Mucosa of descending colon (tissue), 3 donors: Measurements from ENCODE around the gene PLSCR3. TPM values are rescaled to one million over a fixed set of nuclear protein-coding genes. Genes with fewer than 3 reads are reported as not detected.
"Not testable (repeated sequence)": the region's sequence is repeated elsewhere in the genome, so short reads cannot be mapped to it uniquely, and the experiment has no call there.

Source experiments
- ATAC-seq: fragments of 200-7000 bp; cut with Tn5 transposase; one replicate; pipeline ENCODE4 v1.9.1; 2020; ENCODE audit warnings: mild to moderate bottlenecking, moderate library complexity
- DNase-seq, 3 donors: peaks; one replicate each; pipeline ENCODE4 v3.0.0-alpha.2; 2020
- H3K36me3 ChIP-seq: fragments of 200-600 bp; one replicate; pipeline ENCODE4 v1.8.0; 2021; ENCODE audit warnings: low read depth, mild to moderate bottlenecking
- H3K4me1 ChIP-seq: fragments of 200-600 bp; one replicate; pipeline ENCODE4 v1.8.0; 2021; ENCODE audit warnings: low read depth, mild to moderate bottlenecking
- H3K4me3 ChIP-seq: fragments of 200-600 bp; one replicate; pipeline ENCODE4 v1.8.0; 2021; ENCODE audit warnings: mild to moderate bottlenecking
- H3K9me3 ChIP-seq: fragments of 200-600 bp; one replicate; pipeline ENCODE4 v1.8.0; 2021; ENCODE audit warnings: mild to moderate bottlenecking
- CTCF ChIP-seq: fragments of 200-600 bp; IDR thresholded peaks from one replicate; pipeline ENCODE4 v1.8.0; 2022; ENCODE audit warnings: antibody characterized with exemption, mild to moderate bottlenecking
- intact Hi-C, 2 donors: fragments of 100-400 bp; cut with DNase I in 1 of 2; cut with micrococcal nuclease in 1 of 2; formaldehyde crosslinking; loops; one replicate each; pipeline versions ENCODE4 v1.11.0 to v1.11.1; 2022; cut with DNase I, micrococcal nuclease
- total RNA-seq, 3 donors: library from RNA; stranded (reverse); fragmentation: NEBNext Ultra II Directional in 2 of 3; extraction: Animal tissue kit (Norgen Biotek cat#: 25700) in 2 of 3; gene quantifications; one replicate each; pipeline versions ENCODE4 v1.2.1 to v1.2.4, GENCODE V29; 2021 to 2023
- donor health status: DM: no; HTN: no; CAD: no; lungs with moderate emphysema.
- donor health status: DM: no; HTN: no; CAD: no.
- donor health status: DM: no; HTN: yes; CAD: no.

The PLSCR3 gene
- total RNA-seq, 3 donors from 2014 or later, result 5.5 to 21.6 (median 16.4) TPM

DNA sequence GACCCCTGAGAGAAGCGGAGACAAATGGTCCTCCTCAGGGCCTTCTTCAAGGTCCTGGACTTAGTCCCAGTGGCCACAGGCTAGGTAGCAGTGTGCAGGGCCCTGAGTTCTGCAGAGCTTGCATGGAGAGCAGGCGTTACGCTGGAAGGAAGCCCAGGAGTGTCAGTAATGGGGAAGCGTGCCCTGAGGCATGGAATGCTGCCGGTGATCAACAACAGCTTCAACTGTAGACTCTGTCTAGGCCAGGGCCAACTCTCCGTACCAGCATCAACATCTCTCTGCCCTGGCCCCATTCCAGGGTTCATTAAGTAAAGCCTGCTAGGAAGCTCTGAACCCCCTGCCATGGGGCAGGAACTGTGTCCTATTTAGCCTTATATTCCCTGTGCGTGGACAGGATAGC lies 14.0 kb downstream of the PLSCR3 start:
- no peak for TF ChIP-seq CTCF
- Histone ChIP-seq H3K36me3 (no peaks in the 10 kb centered on the region), H3K4me1 (peaks cover 7% of the 10 kb centered on the region), H3K9me3 (no peaks in the 10 kb centered on the region), H3K4me3 (no peak overlapping the region)
- DNase-seq (peak in 2 of 3 donors; percentile 54 to 64), ATAC-seq (peak; percentile 32)
- intact Hi-C loops, result no loop called here

GRCh38 chr17:7379134-7379533 lies 15.2 kb downstream of the PLSCR3 start:
- Histone ChIP-seq H3K4me3 (no peak overlapping the region), H3K4me1 (peaks cover 7% of the 10 kb centered on the region), H3K9me3 (no peaks in the 10 kb centered on the region), H3K36me3 (no peaks in the 10 kb centered on the region)
- no peak for TF ChIP-seq CTCF
- no peak for ATAC-seq
- no peak for DNase-seq
- intact Hi-C loops, result no loop called here

GRCh38 chr17:7374353-7374752 lies 20.0 kb downstream of the PLSCR3 start:
- H3K4me1 ChIP-seq, result no peaks in the 10 kb centered on the region

GRCh38 chr17:7370853-7371252 lies 23.5 kb downstream of the PLSCR3 start:
- no peak for TF ChIP-seq CTCF
- ATAC-seq (peak; percentile 59), DNase-seq (no peak)

More at GRCh38 chr17:7374353-7374752, 20.0 kb downstream of the PLSCR3 start:
- no peaks in the 10 kb centered on the region for H3K36me3 ChIP-seq
- ATAC-seq (no peak), DNase-seq (no peak)
- no peaks in the 10 kb centered on the region for H3K9me3 ChIP-seq
- no peak overlapping the region for H3K4me3 ChIP-seq
- no peak for TF ChIP-seq CTCF
- intact Hi-C loops, result no loop called here

GRCh38 chr17:7369825-7370224 lies 24.5 kb downstream of the PLSCR3 start:
- Histone ChIP-seq H3K36me3 (no peaks in the 10 kb centered on the region), H3K4me3 (no peak overlapping the region), H3K4me1 (no peaks in the 10 kb centered on the region), H3K9me3 (no peaks in the 10 kb centered on the region)
- intact Hi-C loops, result no loop called here
- DNase-seq, result no peak
- no peak for TF ChIP-seq CTCF
- no peak for ATAC-seq

More at GRCh38 chr17:7370853-7371252, 23.5 kb downstream of the PLSCR3 start:
- intact Hi-C loops, result no loop called here
- Histone ChIP-seq H3K4me1 (no peaks in the 10 kb centered on the region), H3K36me3 (no peaks in the 10 kb centered on the region), H3K4me3 (no peak overlapping the region), H3K9me3 (no peaks in the 10 kb centered on the region)

DNA sequence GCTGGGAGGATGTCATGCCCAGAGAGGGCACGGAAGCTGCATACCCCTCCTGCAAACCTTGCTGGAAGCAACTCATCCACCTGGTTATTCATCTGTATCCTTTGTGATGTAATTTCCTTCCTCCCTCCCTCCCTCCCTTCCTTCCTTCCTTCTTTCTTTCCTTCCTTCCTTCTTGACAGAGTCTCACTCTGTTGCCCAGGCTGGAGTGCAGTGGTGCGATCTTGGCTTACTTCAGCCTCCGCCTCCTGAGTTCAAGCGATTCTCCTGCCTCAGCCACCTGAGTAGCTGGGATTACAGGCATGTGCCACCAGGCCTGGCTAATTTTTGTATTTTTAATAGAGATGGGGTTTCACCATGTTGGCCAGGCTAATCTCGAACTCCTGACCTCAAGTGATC lies 25.7 kb downstream of the PLSCR3 start:
- H3K4me1 ChIP-seq, DNase-seq, H3K4me3 ChIP-seq, H3K36me3 ChIP-seq, H3K9me3 ChIP-seq, intact Hi-C loops, ATAC-seq: not testable (repeated sequence)
